IMR-90 (cell line): Measurements from ENCODE around the gene OPTC. TPM values are rescaled to one million over a fixed set of nuclear protein-coding genes. Genes with fewer than 3 reads are reported as not detected.

Experiments used
- ATAC-seq: fragments of 200-7000 bp; cut with Tn5 transposase; 2 replicates; pipeline ENCODE4 v1.9.1; 2020; ENCODE audit warnings: low read depth, mild to moderate bottlenecking, moderate library complexity
- BruUV-seq: library from RNA; stranded (reverse); fragments of 400-500 nt; replicated peaks from 2 replicates; lab custom pipeline; 2021; lab: Mats Ljungman, UMichigan
- CTCF ChIA-PET: fragments of 300-600 bp; formaldehyde crosslinking; extraction: SDS; loops from one replicate; lab custom pipeline; 2021; ENCODE audit warnings: antibody characterized with exemption; lab: Yijun Ruan, JAX
- POLR2A ChIA-PET: fragments of 300-600 bp; sonication (Branson Sonifier 250); formaldehyde crosslinking; loops from one replicate; lab custom pipeline; 2022; ENCODE audit warnings: antibody characterized with exemption; ENCODE audit not compliant: unreplicated experiment; lab: Charles Lee
- DNase-seq: peaks from one replicate; pipeline ENCODE4 v3.0.0; 2013
- H2AFZ ChIP-seq: replicated peaks from 2 replicates; pipeline ENCODE3; 2013; ENCODE audit warnings: low read length, mild to moderate bottlenecking; ENCODE audit not compliant: poor library complexity
- H2AK5ac ChIP-seq: 2 replicates; pipeline ENCODE4 v1.6.1; 2013; ENCODE audit warnings: low read depth, low read length, inconsistent platforms
- H2AK9ac ChIP-seq: replicated peaks from 2 replicates; pipeline ENCODE3; 2013; ENCODE audit warnings: mild to moderate bottlenecking, low read depth, low read length, moderate library complexity; ENCODE audit not compliant: poor library complexity
- H2BK120ac ChIP-seq: 2 replicates; pipeline ENCODE4 v1.6.1; 2013; ENCODE audit warnings: low read depth, low read length, inconsistent platforms
- H2BK15ac ChIP-seq: 3 replicates; pipeline ENCODE4 v1.6.1; 2013; ENCODE audit warnings: low read depth, low read length, inconsistent platforms
- H2BK20ac ChIP-seq: 2 replicates; pipeline ENCODE4 v1.6.1; 2013; ENCODE audit warnings: low read depth, mild to moderate bottlenecking, inconsistent platforms, low read length, moderate library complexity
- H2BK5ac ChIP-seq: 2 replicates; pipeline ENCODE4 v1.6.1; 2013; ENCODE audit warnings: mild to moderate bottlenecking, low read depth, low read length, inconsistent platforms; ENCODE audit not compliant: poor library complexity, severe bottlenecking
- H3K14ac ChIP-seq: replicated peaks from 2 replicates; pipeline ENCODE4 v1.6.1; 2013; ENCODE audit warnings: low read depth, low read length, inconsistent platforms
- H3K18ac ChIP-seq: 2 replicates; pipeline ENCODE4 v1.6.1; 2013; ENCODE audit warnings: low read depth, low read length, control low read depth
- H3K23ac ChIP-seq: 2 replicates; pipeline ENCODE4 v1.6.1; 2013; ENCODE audit warnings: low read depth, low read length, inconsistent platforms
- H3K27ac ChIP-seq: 2 replicates; pipeline ENCODE4 v1.5.1; 2013; ENCODE audit warnings: mild to moderate bottlenecking, control low read depth, low read length; ENCODE audit not compliant: insufficient read depth
- H3K27me3 ChIP-seq: 2 replicates; pipeline ENCODE4 v1.6.1; 2013; ENCODE audit warnings: low read length; ENCODE audit not compliant: control insufficient read depth, insufficient read depth
- H3K36me3 ChIP-seq: 2 replicates; pipeline ENCODE4 v1.6.1; 2013; ENCODE audit warnings: low read length, mixed read lengths; ENCODE audit not compliant: control insufficient read depth, insufficient read depth
- H3K4ac ChIP-seq: 2 replicates; pipeline ENCODE4 v1.6.1; 2013; ENCODE audit warnings: low read depth, low read length, inconsistent platforms
- H3K4me1 ChIP-seq: 2 replicates; pipeline ENCODE4 v1.6.1; 2013; ENCODE audit warnings: low read length, mixed read lengths; ENCODE audit not compliant: control insufficient read depth, insufficient read depth
- H3K4me2 ChIP-seq: 2 replicates; pipeline ENCODE4 v1.6.1; 2013; ENCODE audit warnings: low read depth, mild to moderate bottlenecking, control low read depth, low read length, moderate library complexity
- H3K4me3 ChIP-seq: 2 replicates; pipeline ENCODE4 v1.5.1; 2013; ENCODE audit warnings: low read depth, mild to moderate bottlenecking, control low read depth, low read length, moderate library complexity; ENCODE audit not compliant: insufficient read depth
- H3K56ac ChIP-seq: 2 replicates; pipeline ENCODE4 v1.6.1; 2013; ENCODE audit warnings: low read length, inconsistent platforms; ENCODE audit not compliant: insufficient read depth; ENCODE audit errors: extremely low read depth
- H3K79me1 ChIP-seq, 2 experiments: 2 replicates each; pipeline ENCODE4 v1.6.1; 2013; ENCODE audit warnings: low read length in 2 of 2, inconsistent platforms in 1 of 2, low read depth in 1 of 2
- H3K9ac ChIP-seq: 2 replicates; pipeline ENCODE4 v1.6.1; 2013; ENCODE audit warnings: low read depth, low read length, control low read depth
- H3K9me1 ChIP-seq: 2 replicates; pipeline ENCODE4 v1.6.1; 2013; ENCODE audit warnings: low read length, inconsistent platforms; ENCODE audit not compliant: insufficient read depth
- H3K9me3 ChIP-seq: 2 replicates; pipeline ENCODE4 v1.6.1; 2013; ENCODE audit warnings: low read length; ENCODE audit not compliant: control insufficient read depth, insufficient read depth
- H4K20me1 ChIP-seq: 2 replicates; pipeline ENCODE4 v1.6.1; 2013; ENCODE audit warnings: low read length, inconsistent platforms; ENCODE audit not compliant: insufficient read depth
- H4K5ac ChIP-seq: 2 replicates; pipeline ENCODE4 v1.6.1; 2013; ENCODE audit warnings: mild to moderate bottlenecking, low read depth, low read length, control low read depth
- H4K8ac ChIP-seq, 2 experiments: 2 replicates each; pipeline ENCODE4 v1.6.1; 2013; ENCODE audit warnings: low read depth in 2 of 2, low read length in 2 of 2, control low read depth in 1 of 2, inconsistent platforms in 1 of 2
- H4K91ac ChIP-seq: 2 replicates; pipeline ENCODE4 v1.6.1; 2013; ENCODE audit warnings: low read depth, low read length, inconsistent platforms; ENCODE audit not compliant: insufficient read depth
- BHLHE40 ChIP-seq: fragments of 150-350 bp; IDR thresholded peaks from 2 replicates; pipeline ENCODE4 v1.6.1; 2016; ENCODE audit warnings: mild to moderate bottlenecking, low read depth, low read length
- CEBPB ChIP-seq: IDR thresholded peaks from 2 replicates; pipeline ENCODE4 v1.6.1; 2012; ENCODE audit warnings: low read depth, low read length, improper control_type of control experiment
- CHD1 ChIP-seq: IDR thresholded peaks from 2 replicates; pipeline ENCODE4 v1.6.1; 2012; ENCODE audit warnings: low read depth, low read length, improper control_type of control experiment
- FOS ChIP-seq: fragments of 150-350 bp; IDR thresholded peaks from 2 replicates; pipeline ENCODE4 v1.6.1; 2016; ENCODE audit warnings: low read depth, low read length
- MAZ ChIP-seq: IDR thresholded peaks from 2 replicates; pipeline ENCODE4 v1.6.1; 2012; ENCODE audit warnings: low read depth, mild to moderate bottlenecking, low read length, improper control_type of control experiment, moderate library complexity, borderline replicate concordance
- MXI1 ChIP-seq: IDR thresholded peaks from 2 replicates; pipeline ENCODE4 v1.6.1; 2012; ENCODE audit warnings: low read depth, mild to moderate bottlenecking, low read length, moderate library complexity, borderline replicate concordance
- NFE2L2 ChIP-seq: fragments of 150-350 bp; IDR thresholded peaks from 2 replicates; pipeline ENCODE4 v1.6.1; 2016; ENCODE audit warnings: low read depth, mild to moderate bottlenecking, low read length
- POLR2A ChIP-seq: IDR thresholded peaks from 2 replicates; pipeline ENCODE4 v1.6.1; 2012; ENCODE audit warnings: mild to moderate bottlenecking, low read depth, low read length
- RAD21 ChIP-seq: IDR thresholded peaks from 2 replicates; pipeline ENCODE4 v1.6.1; 2012; ENCODE audit warnings: low read length, improper control_type of control experiment
- RCOR1 ChIP-seq: IDR thresholded peaks from 2 replicates; pipeline ENCODE4 v1.6.1; 2012; ENCODE audit warnings: mild to moderate bottlenecking, low read length, improper control_type of control experiment; ENCODE audit not compliant: insufficient replicate concordance
- RFX5 ChIP-seq: IDR thresholded peaks from 2 replicates; pipeline ENCODE4 v1.8.0; 2012; ENCODE audit warnings: low read depth, mild to moderate bottlenecking, low read length, moderate library complexity
- SMC3 ChIP-seq: fragments of 150-350 bp; IDR thresholded peaks from 2 replicates; pipeline ENCODE4 v1.6.1; 2016; ENCODE audit warnings: low read depth, mild to moderate bottlenecking, antibody characterized with exemption, low read length, moderate library complexity
- WGBS, 2 experiments: methylation state at CpG; one replicate each; pipeline versions ENCODE4 v1.1.5 to v1.1.7; 2013; ENCODE audit warnings: missing lambda C conversion rate in 2 of 2; ENCODE audit not compliant: insufficient read length in 1 of 2; ENCODE audit errors: extremely low coverage in 2 of 2; 5-methylcytosine and 5-hydroxymethylcytosine counted together
- dilution Hi-C: fragments of 300-500 bp; cut with HindIII; formaldehyde crosslinking; loops from one replicate; pipeline ENCODE4 v1.14.3; 2018; ENCODE audit warnings: low sequenced_read_pairs; ENCODE audit not compliant: unreplicated experiment
- in situ Hi-C: fragments of 300-500 bp; cut with MboI; formaldehyde crosslinking; loops from 3 replicates; pipeline ENCODE4 v1.14.3; 2019; ENCODE audit warnings: low sequenced_read_pairs, inconsistent platforms, mixed read lengths
- intact Hi-C: fragments of 100-400 bp; cut with micrococcal nuclease; formaldehyde crosslinking; loops from 2 replicates; pipeline ENCODE4 v1.10.0; 2022
- polyA plus RNA-seq, 3 experiments: library from polyadenylated mRNA; depleted of rRNA; stranded (reverse); fragments of >200 nt; gene quantifications; 2 replicates each; pipeline ENCODE4 v1.2.3, GENCODE V29; 2012; ENCODE audit warnings: low replicate concordance in 1 of 3
- total RNA-seq: library from RNA; depleted of rRNA; stranded (reverse); fragments of >200 nt; gene quantifications from 2 replicates; pipeline ENCODE4 v1.2.3, GENCODE V29; 2012
- TF ChIP-seq, protein P1 (sequence below): fragments of 150-350 bp; IDR thresholded peaks from 2 replicates; pipeline ENCODE4 v1.6.1; 2016; ENCODE audit warnings: low read depth, mild to moderate bottlenecking, low read length, moderate library complexity, borderline replicate concordance
- TF ChIP-seq, protein P2 (sequence below): conservative IDR thresholded peaks from 2 replicates; pipeline ENCODE4 v1.5.1; 2012; ENCODE audit warnings: mild to moderate bottlenecking, low read depth, low read length, improper control_type of control experiment
- TF ChIP-seq, protein P3 (sequence below): fragments of 150-350 bp; IDR thresholded peaks from 2 replicates; pipeline ENCODE4 v1.6.1; 2017; ENCODE audit warnings: mild to moderate bottlenecking, antibody characterized with exemption, low read length, low read depth

OPTC gene
- total and polyA plus RNA-seq, 2 of the 4 experiments (the other 2 are of a cell fraction): not detected

DNA sequence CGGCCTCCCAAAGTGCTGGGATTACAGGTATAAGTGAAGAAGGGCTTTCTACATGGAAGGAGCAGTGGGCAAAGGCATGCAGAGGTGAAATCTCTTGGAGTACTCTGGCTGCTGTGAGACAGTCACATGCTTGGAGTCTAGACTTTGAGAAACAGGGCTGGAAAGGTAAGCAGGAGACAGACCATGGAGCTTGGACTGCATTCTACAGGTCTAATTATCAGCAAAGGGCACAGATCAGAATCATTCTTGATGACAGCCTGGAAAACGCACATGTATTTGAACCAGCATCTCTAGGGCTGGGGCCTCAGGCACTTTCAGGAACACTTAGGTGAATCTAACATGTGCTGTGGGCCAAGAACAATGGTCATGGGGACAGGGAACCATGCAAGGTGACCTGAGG, 25.6 kb upstream of the OPTC start:
- intact Hi-C loops: no loop called here
- peaks cover 14% of the 10 kb centered on the region for H3K4me1 ChIP-seq
- H3K79me1 ChIP-seq: no peaks in the 10 kb centered on the region
- no TSS peak for BruUV-seq
- no peak overlapping the region for H3K4me3 ChIP-seq
- H3K4ac ChIP-seq: peak overlapping the region; percentile 12; the same call in 1 of the 2 replicates
- no peak overlapping the region for H2AFZ ChIP-seq
- H3K27me3 ChIP-seq: peaks cover 5% of the 10 kb centered on the region
- no peak overlapping the region for H3K9ac ChIP-seq
- no peak overlapping the region for H3K23ac ChIP-seq
- dilution Hi-C loops: no loop called here
- H4K20me1 ChIP-seq: no peaks in the 10 kb centered on the region
- no peak overlapping the region for H2BK5ac ChIP-seq
- H3K9me1 ChIP-seq: peaks cover 6% of the 10 kb centered on the region
- in situ Hi-C loops: no loop called here
- no peak overlapping the region for H2AK5ac ChIP-seq
- H3K36me3 ChIP-seq: no peaks in the 10 kb centered on the region
- no peak overlapping the region for H4K5ac ChIP-seq
- ATAC-seq (no peak), DNase-seq (no peak)
- H4K8ac ChIP-seq: no peak overlapping the region
- H3K14ac ChIP-seq: no peak overlapping the region
- H3K27ac ChIP-seq: no peak overlapping the region
- no peak overlapping the region for H2BK20ac ChIP-seq
- no peak overlapping the region for H2BK120ac ChIP-seq
- ChIA-PET POLR2A (no interaction called here), CTCF (no interaction called here)
- TF ChIP-seq, protein P1, sequence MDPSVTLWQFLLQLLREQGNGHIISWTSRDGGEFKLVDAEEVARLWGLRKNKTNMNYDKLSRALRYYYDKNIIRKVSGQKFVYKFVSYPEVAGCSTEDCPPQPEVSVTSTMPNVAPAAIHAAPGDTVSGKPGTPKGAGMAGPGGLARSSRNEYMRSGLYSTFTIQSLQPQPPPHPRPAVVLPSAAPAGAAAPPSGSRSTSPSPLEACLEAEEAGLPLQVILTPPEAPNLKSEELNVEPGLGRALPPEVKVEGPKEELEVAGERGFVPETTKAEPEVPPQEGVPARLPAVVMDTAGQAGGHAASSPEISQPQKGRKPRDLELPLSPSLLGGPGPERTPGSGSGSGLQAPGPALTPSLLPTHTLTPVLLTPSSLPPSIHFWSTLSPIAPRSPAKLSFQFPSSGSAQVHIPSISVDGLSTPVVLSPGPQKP: no peak
- TF ChIP-seq CHD1 (no peak), MXI1 (no peak), RFX5 (no peak), RCOR1 (no peak), CEBPB (no peak), RAD21 (no peak), POLR2A (no peak), FOS (no peak), MAZ (no peak), BHLHE40 (no peak), SMC3 (no peak), NFE2L2 (no peak)
- TF ChIP-seq, protein P2, sequence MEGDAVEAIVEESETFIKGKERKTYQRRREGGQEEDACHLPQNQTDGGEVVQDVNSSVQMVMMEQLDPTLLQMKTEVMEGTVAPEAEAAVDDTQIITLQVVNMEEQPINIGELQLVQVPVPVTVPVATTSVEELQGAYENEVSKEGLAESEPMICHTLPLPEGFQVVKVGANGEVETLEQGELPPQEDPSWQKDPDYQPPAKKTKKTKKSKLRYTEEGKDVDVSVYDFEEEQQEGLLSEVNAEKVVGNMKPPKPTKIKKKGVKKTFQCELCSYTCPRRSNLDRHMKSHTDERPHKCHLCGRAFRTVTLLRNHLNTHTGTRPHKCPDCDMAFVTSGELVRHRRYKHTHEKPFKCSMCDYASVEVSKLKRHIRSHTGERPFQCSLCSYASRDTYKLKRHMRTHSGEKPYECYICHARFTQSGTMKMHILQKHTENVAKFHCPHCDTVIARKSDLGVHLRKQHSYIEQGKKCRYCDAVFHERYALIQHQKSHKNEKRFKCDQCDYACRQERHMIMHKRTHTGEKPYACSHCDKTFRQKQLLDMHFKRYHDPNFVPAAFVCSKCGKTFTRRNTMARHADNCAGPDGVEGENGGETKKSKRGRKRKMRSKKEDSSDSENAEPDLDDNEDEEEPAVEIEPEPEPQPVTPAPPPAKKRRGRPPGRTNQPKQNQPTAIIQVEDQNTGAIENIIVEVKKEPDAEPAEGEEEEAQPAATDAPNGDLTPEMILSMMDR: no peak
- TF ChIP-seq, protein P3, sequence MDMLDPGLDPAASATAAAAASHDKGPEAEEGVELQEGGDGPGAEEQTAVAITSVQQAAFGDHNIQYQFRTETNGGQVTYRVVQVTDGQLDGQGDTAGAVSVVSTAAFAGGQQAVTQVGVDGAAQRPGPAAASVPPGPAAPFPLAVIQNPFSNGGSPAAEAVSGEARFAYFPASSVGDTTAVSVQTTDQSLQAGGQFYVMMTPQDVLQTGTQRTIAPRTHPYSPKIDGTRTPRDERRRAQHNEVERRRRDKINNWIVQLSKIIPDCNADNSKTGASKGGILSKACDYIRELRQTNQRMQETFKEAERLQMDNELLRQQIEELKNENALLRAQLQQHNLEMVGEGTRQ: no peak
- H3K4me2 ChIP-seq: no peak overlapping the region
- H2BK15ac ChIP-seq: no peak overlapping the region
- no peaks in the 10 kb centered on the region for H3K9me3 ChIP-seq
- no peak overlapping the region for H2AK9ac ChIP-seq
- no peak overlapping the region for H3K56ac ChIP-seq
- 93% methylated on average over 2 of the region's 2 CpGs; no CpG with 5 or more reads in 1 of the 2 experiments for WGBS, 2 experiments
- no peak overlapping the region for H4K91ac ChIP-seq
- no peak overlapping the region for H3K18ac ChIP-seq
